GM12878 (cell line): ENCODE measurements around the gene CYP1A1. TPM values are rescaled to one million over a fixed set of nuclear protein-coding genes. Genes with fewer than 3 reads are reported as not detected.

ENCODE experiments used
- DPF2 ChIP-seq: fragments of 450-650 bp; IDR thresholded peaks from 2 replicates; pipeline ENCODE4 v1.6.1; 2017; ENCODE audit warnings: mild to moderate bottlenecking
- PRDM15 ChIP-seq: fragments of 450-650 bp; formaldehyde crosslinking; IDR thresholded peaks from 2 replicates; pipeline ENCODE4 v1.4.0; 2020; ENCODE audit warnings: mild to moderate bottlenecking, moderate library complexity
- polyA plus RNA-seq, 11 experiments: library from polyadenylated mRNA; depleted of rRNA in 4 of 11; unstranded in 6 of 11; stranded (reverse) in 5 of 11; fragments of >200 nt; fragmentation: Nextera tagmentation in 4 of 11; fragmentation: Illumina TruSeq in 1 of 11; extraction: Ambion mirVana in 4 of 11; extraction: Trizol in 1 of 11; gene quantifications; 1 replicate in 1 of 11; 2 replicates in 10 of 11; pipeline versions ENCODE4 v1.2.1 to v1.2.3, GENCODE V29; 2011 to 2016; ENCODE audit warnings: inconsistent platforms in 2 of 11, missing spikeins in 2 of 11, low read depth in 1 of 11
- total RNA-seq, 4 experiments: library from RNA; depleted of rRNA in 3 of 4; stranded (reverse); fragments of >200 nt in 3 of 4; fragmentation: Illumina TruSeq in 1 of 4; extraction: Trizol in 1 of 4; gene quantifications; 2 replicates each; pipeline versions ENCODE4 v1.2.1 to v1.2.3, GENCODE V29; 2013 to 2021
- TF ChIP-seq, protein P1 (sequence below): fragments of 450-650 bp; IDR thresholded peaks from 2 replicates; pipeline ENCODE4 v1.6.1; 2017; ENCODE audit warnings: mild to moderate bottlenecking, moderate library complexity

The CYP1A1 gene
- total and polyA plus RNA-seq, 10 of the 15 experiments (the other 5 are each of a cell fraction or from before 2014, with no cell fraction given) = 0.04 to 0.71 (median 0.07) TPM; not detected in 4

- TF ChIP-seq, protein P1, sequence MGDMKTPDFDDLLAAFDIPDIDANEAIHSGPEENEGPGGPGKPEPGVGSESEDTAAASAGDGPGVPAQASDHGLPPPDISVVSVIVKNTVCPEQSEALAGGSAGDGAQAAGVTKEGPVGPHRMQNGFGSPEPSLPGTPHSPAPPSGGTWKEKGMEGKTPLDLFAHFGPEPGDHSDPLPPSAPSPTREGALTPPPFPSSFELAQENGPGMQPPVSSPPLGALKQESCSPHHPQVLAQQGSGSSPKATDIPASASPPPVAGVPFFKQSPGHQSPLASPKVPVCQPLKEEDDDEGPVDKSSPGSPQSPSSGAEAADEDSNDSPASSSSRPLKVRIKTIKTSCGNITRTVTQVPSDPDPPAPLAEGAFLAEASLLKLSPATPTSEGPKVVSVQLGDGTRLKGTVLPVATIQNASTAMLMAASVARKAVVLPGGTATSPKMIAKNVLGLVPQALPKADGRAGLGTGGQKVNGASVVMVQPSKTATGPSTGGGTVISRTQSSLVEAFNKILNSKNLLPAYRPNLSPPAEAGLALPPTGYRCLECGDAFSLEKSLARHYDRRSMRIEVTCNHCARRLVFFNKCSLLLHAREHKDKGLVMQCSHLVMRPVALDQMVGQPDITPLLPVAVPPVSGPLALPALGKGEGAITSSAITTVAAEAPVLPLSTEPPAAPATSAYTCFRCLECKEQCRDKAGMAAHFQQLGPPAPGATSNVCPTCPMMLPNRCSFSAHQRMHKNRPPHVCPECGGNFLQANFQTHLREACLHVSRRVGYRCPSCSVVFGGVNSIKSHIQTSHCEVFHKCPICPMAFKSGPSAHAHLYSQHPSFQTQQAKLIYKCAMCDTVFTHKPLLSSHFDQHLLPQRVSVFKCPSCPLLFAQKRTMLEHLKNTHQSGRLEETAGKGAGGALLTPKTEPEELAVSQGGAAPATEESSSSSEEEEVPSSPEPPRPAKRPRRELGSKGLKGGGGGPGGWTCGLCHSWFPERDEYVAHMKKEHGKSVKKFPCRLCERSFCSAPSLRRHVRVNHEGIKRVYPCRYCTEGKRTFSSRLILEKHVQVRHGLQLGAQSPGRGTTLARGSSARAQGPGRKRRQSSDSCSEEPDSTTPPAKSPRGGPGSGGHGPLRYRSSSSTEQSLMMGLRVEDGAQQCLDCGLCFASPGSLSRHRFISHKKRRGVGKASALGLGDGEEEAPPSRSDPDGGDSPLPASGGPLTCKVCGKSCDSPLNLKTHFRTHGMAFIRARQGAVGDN = no peak
- TF ChIP-seq PRDM15 (CRISPR knock-in tag) (no peak), DPF2 (no peak)
Observed at GRCh38 chr15:74725845-74726773, 781 bp upstream of the CYP1A1 start (continued).
